Stimulated activated naive CD8-positive, alpha-beta T cell treated with anti-CD3 and anti-CD28 coated beads, Interleukin-15, Interleukin-2, amounts not matched to agents 100 ng/mL and 50 ng/mL, for 24 hours (primary cell): ENCODE results near the gene RPP40.

Experiments
- H3K27ac Mint-ChIP-seq: one replicate; pipeline ENCODE4 v1.8.0; 2021; ENCODE audit warnings: mild to moderate bottlenecking, mixed read lengths
- H3K27me3 Mint-ChIP-seq: one replicate; pipeline ENCODE4 v1.8.0; 2021; ENCODE audit warnings: mixed read lengths
- H3K36me3 Mint-ChIP-seq: one replicate; pipeline ENCODE4 v1.8.0; 2021; ENCODE audit warnings: low read depth, mixed read lengths
- H3K4me1 Mint-ChIP-seq: one replicate; pipeline ENCODE4 v1.8.0; 2021; ENCODE audit warnings: low read depth, mixed read lengths
- H3K4me3 Mint-ChIP-seq: one replicate; pipeline ENCODE4 v1.8.0; 2021; ENCODE audit warnings: mild to moderate bottlenecking, mixed read lengths
- H3K9me3 Mint-ChIP-seq: one replicate; pipeline ENCODE4 v1.8.0; 2021; ENCODE audit warnings: mixed read lengths

RPP40 gene

DNA sequence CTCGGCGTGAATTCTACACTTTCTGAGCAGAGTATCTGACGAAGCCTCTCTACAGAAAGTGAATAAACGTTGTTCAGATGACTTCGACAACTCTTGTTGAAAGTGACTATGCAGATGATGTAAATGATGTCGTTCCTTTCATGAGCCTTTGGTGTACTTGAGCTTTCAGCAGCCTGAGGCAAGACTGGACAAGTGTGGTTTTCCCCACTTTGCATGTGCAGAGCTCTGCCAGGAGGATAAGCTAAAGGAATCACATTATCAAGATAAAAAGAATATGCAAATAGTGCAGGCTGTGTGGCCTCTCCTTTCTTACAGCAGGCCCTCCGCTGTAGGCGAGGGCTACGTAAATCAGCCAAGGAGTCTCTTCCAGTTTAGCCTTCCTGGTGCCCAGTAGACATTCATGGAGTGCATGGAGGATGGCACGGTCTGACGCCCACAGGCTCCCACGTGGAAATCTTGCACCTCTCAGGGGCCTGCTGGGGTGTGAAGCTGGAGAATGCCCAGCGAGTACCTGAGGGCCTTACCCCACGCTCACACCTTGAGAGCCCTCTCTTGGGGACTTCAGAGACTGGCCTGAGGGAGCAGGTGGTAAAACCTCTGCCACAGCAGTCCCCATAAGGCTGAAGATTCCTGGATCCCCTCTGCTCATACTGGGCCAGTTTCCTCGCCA, 54.9 kb downstream of the RPP40 start:
- Mint-ChIP-seq H3K27ac (no peak overlapping the region), H3K4me1 (peaks cover 3% of the 10 kb centered on the region), H3K27me3 (no peaks in the 10 kb centered on the region), H3K4me3 (no peak overlapping the region), H3K9me3 (no peaks in the 10 kb centered on the region), H3K36me3 (peaks cover 46% of the 10 kb centered on the region)

DNA sequence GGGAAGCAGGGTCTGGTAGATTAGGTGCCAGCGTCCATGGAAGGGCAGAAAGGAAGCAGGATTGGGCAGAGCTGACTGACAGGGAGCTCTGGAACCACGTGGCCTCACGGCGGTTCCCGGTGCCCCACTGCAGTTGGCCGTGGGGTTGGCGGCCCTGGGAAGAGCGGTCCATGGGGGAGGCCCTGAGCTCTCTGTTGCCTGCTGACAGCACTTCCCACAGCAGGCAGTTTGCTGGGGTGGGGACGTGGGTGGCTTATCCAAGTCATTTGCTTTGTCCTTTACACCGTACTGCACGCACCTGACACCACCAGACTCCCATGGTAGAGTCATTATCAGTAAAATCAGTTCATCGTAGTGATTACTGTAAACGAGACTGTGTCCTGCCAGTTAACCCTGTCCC, 56.1 kb downstream of the RPP40 start:
- peaks cover 12% of the 10 kb centered on the region for H3K4me1 Mint-ChIP-seq
- H3K9me3 Mint-ChIP-seq, result no peaks in the 10 kb centered on the region
- H3K27me3 Mint-ChIP-seq, result no peaks in the 10 kb centered on the region
- H3K36me3 Mint-ChIP-seq, result peaks cover 47% of the 10 kb centered on the region
- H3K4me3 Mint-ChIP-seq, result no peak overlapping the region
- H3K27ac Mint-ChIP-seq, result no peak overlapping the region

DNA sequence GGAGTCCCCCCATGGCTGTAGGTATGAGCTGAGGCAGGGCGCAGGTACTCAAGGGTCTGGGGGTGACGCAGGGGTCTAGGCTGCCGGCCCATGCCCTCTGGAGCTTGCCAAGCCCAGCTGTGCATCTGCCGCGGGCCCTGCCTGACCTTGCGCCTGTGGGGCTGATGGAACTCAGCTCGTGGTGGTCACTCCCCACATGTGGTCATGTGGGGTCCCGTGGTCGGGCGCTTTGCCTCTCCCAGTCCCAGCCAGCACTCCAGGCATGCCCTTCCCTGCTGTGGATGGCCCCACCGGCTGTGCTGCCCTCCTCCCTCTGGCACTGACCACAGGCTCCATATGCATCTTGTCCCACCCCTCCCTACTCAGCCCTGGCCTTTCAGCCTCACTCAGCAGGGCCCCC, 57.3 kb downstream of the RPP40 start:
- Mint-ChIP-seq H3K4me3 (no peak overlapping the region), H3K9me3 (no peaks in the 10 kb centered on the region), H3K36me3 (peaks cover 42% of the 10 kb centered on the region), H3K27ac (no peak overlapping the region), H3K4me1 (peaks cover 24% of the 10 kb centered on the region), H3K27me3 (no peaks in the 10 kb centered on the region)
